Measurements from ENCODE around the gene FAM107B.
"Not testable (repeated sequence)": the region's sequence is repeated elsewhere in the genome, so short reads cannot be mapped to it uniquely, and the experiment has no call there.

The FAM107B gene

GRCh38 chr10:14658331-14659127 lies 116.2 kb downstream of the FAM107B start:
- H3K27ac Mint-ChIP-seq, result peak overlapping the region; percentile 94
- no peak for ATAC-seq
- H3K4me1 Mint-ChIP-seq, result peaks cover 93% of the 10 kb centered on the region
- peak overlapping the region; percentile 59 to 66 for H3K4me3 Mint-ChIP-seq
- no peaks in the 10 kb centered on the region for H3K27me3 Mint-ChIP-seq
- no peak for DNase-seq
- H3K9me3 Mint-ChIP-seq, result peaks cover 25 to 41% of the 10 kb centered on the region in 2 donors

DNA sequence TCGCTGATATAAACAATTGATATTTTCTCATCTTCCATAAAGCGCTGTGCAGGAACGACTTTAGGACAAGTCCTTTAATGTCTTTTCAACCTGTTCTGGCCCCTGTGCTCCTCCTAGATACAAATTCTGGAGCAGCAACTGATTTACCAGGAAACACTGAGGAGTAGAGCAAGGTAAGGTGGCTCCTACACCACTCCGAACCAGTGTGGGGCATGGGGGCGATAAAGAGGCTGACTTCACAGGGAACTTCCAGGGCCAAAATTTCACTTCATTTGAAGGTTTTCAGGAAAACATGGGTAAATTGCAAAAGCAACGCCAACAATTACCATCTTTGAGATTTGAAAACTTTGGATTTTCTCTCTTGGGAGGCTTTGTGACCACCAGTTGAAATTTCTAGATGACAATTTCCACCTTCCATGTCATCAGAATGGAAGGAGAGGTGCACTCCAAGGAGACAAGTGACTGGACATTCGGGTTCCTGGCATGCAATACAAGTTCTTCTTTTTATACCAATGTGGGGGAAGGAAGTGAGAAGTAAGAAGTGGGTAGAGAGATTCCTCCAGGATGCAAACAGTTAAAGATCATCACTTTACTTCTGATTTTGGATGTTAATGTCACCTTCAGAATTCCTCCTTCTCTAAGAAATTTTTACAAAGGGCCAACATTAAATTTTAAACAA lies 118.5 kb downstream of the FAM107B start:
- Mint-ChIP-seq H3K27me3 (no peaks in the 10 kb centered on the region), H3K4me1 (peaks cover 89% of the 10 kb centered on the region), H3K4me3 (no peak overlapping the region), H3K27ac (no peak overlapping the region), H3K9me3 (peaks cover 19 to 20% of the 10 kb centered on the region in 2 donors)
- no peak for DNase-seq
- ATAC-seq, result no peak

GRCh38 chr10:14654821-14655382 lies 119.8 kb downstream of the FAM107B start:
- ATAC-seq (no peak), DNase-seq (no peak)
- Mint-ChIP-seq H3K9me3 (peaks cover 10 to 11% of the 10 kb centered on the region in 2 donors), H3K4me1 (peaks cover 80% of the 10 kb centered on the region), H3K27ac (no peak overlapping the region), H3K4me3 (no peak overlapping the region), H3K27me3 (no peaks in the 10 kb centered on the region)

DNA sequence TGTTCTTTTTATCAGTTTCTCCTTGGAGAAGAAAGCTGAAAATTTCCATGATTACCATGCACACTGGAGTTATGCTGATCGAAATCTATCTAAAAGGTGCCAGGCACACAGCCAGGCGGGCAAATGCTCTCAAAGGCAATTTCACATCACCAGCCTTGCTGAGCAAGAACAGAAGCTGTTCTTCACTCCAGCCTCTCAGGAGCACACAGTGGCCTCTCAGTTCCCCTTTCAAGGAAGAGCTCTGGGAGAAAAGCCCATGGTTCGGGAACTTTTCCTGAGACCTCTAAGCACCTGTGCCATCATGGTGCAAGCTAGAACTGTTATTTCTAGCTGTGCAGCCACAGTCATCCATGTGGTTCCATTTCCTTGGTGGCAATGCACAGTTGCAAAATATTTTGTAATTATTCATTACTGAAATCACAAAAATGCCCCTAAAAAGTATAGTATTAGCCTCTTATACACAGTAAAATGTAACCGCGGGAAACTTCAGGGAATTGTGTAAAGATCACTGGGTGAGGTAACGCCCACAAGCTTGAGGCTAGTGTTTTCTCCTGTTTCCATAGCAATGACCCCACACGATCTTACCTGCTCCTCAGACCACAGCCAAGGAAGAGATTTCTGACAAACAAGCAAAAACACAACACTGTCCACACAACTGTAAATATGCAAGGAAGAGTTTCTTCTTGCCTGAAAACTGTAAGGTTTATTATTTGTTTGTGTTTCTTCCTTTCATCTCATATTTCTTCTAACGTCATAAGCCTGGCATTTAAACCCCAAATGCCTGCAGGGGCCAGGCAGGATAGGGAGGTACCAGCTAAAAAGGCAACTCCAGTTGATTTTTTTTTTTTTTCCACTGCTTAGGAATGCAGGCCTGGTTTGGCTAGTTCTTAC lies 121.2 kb downstream of the FAM107B start:
- H3K4me1 Mint-ChIP-seq, result peaks cover 80% of the 10 kb centered on the region
- ATAC-seq (peak; percentile 50), DNase-seq (no peak)
- no peak overlapping the region for H3K4me3 Mint-ChIP-seq
- peaks cover 5 to 7% of the 10 kb centered on the region in 2 donors for H3K9me3 Mint-ChIP-seq
- no peak overlapping the region for H3K27ac Mint-ChIP-seq
- H3K27me3 Mint-ChIP-seq, result no peaks in the 10 kb centered on the region

DNA sequence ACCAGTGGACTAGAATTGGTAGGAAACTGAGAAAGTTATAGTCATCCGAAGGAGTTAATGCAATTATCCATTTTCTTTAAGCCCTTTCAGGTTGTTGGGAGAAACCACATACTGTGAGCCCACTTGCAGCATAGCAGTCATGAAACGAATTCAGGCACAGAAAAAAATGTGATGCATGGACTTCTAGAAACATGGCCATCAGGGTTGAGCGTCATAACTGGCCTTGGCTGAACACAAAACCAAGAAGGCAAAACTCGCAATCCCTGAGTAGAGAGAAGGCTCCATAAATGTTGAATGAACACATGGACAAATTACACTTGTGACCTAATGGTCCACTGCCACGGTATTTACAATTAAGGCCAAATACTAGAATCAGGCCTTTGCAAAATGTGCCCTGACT lies 121.9 kb downstream of the FAM107B start:
- DNase-seq, result no peak
- no peak for ATAC-seq
- peaks cover 80% of the 10 kb centered on the region for H3K4me1 Mint-ChIP-seq
- H3K9me3 Mint-ChIP-seq, result peaks cover 0 to under 1% of the 10 kb centered on the region in 2 donors
- H3K4me3 Mint-ChIP-seq, result no peak overlapping the region
- H3K27me3 Mint-ChIP-seq, result no peaks in the 10 kb centered on the region
- H3K27ac Mint-ChIP-seq, result no peak overlapping the region

DNA sequence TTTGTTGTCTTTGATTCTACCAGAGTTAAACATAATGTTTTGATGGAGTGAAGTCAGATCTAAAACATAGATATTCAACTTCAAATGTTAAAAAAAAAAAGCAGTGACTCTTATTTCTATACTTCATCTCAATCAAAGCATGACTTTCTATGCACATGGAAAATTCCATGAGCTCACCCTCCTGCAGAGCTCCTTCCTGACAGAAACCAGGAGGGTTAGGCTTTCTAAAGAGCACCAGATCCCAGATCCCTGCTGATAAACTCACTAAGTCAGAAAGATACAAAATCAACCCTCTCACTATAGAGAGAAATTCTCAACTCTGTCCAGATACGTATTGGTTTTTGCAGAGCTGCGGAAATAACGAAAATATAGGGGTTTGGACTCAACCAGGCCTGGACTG lies 122.6 kb downstream of the FAM107B start:
- no peak overlapping the region for H3K4me3 Mint-ChIP-seq
- no peaks in the 10 kb centered on the region for H3K9me3 Mint-ChIP-seq
- H3K4me1 Mint-ChIP-seq, result peaks cover 80% of the 10 kb centered on the region
- H3K27me3 Mint-ChIP-seq, result no peaks in the 10 kb centered on the region
- no peak for ATAC-seq
- DNase-seq, result no peak
- no peak overlapping the region for H3K27ac Mint-ChIP-seq

DNA sequence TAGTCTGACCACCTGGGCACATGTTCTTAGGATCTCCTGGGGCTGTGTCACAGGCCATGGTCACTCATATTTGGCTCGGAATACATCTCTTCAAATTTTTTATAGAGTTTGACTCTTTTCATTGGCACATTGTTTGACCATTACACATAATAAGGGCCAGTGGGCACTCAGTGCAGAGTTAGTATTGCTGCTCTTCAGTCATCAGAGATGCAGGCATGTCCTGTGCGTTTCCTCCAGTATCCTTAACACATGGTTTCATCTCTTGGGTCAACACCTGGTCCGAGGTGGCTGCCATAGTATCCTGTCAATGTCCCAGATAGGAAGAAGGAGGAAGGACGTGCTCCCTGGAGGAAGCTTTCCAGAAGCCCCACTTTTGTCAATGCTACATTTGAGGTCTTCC lies 125.0 kb downstream of the FAM107B start:
- DNase-seq (no peak), ATAC-seq (no peak)
- Mint-ChIP-seq H3K27ac (peak overlapping the region in 1 of 2 donors; percentile 75), H3K4me3 (peak overlapping the region; percentile 21 to 81), H3K9me3 (no peaks in the 10 kb centered on the region), H3K4me1 (peaks cover 81% of the 10 kb centered on the region), H3K27me3 (no peaks in the 10 kb centered on the region)

- Mint-ChIP-seq H3K9me3 (no peaks in the 10 kb centered on the region), H3K4me1 (peaks cover 75% of the 10 kb centered on the region), H3K27ac (peak overlapping the region; percentile 99), H3K27me3 (no peaks in the 10 kb centered on the region), H3K4me3 (peak overlapping the region; percentile 69 to 81)
- DNase-seq, result no peak
- no peak for ATAC-seq
Observed at GRCh38 chr10:14648946-14649345, 125.8 kb downstream of the FAM107B start.

GRCh38 chr10:14648005-14648765 lies 126.5 kb downstream of the FAM107B start:
- DNase-seq (peak; percentile 65 to 86), ATAC-seq (peak; percentile 90)
- H3K9me3 Mint-ChIP-seq, result no peaks in the 10 kb centered on the region
- H3K27ac Mint-ChIP-seq, result peak overlapping the region; percentile 99
- H3K4me3 Mint-ChIP-seq, result peak overlapping the region; percentile 69 to 81
- no peaks in the 10 kb centered on the region for H3K27me3 Mint-ChIP-seq
- peaks cover 67% of the 10 kb centered on the region for H3K4me1 Mint-ChIP-seq

GRCh38 chr10:14645239-14645960 lies 129.3 kb downstream of the FAM107B start:
- Mint-ChIP-seq H3K4me3 (peak overlapping the region in 1 of 2 donors; percentile 14), H3K9me3 (peaks cover 0 to 10% of the 10 kb centered on the region in 2 donors), H3K27me3 (no peaks in the 10 kb centered on the region), H3K27ac (peak overlapping the region in 1 of 2 donors; percentile 59), H3K4me1 (peaks cover 53% of the 10 kb centered on the region)
- peak in 1 of 2 donors; percentile 31 for DNase-seq
- ATAC-seq, result peak; percentile 62

DNA sequence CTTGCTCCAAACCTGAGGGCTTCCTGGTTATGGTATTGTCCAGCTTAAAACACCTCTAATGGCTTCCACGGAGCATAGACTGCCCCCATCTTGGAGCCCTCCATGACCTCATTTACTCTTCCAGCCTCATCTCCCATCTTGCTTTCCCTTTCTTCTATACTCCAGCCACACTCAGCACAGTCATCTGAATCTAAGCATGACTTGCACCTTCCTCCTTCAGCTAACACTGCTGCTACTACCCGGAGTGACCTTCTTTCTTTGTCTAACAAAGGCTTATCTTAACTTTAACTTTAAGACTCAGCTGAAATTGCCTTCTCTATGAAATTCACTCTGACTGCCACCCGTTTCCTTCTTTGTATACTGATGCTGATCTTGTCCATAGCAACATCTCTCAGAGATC lies 135.1 kb downstream of the FAM107B start:
- Mint-ChIP-seq H3K9me3 (peaks cover 3 to 10% of the 10 kb centered on the region in 2 donors), H3K4me1 (peaks cover under 1% of the 10 kb centered on the region), H3K4me3 (no peak overlapping the region), H3K27me3 (no peaks in the 10 kb centered on the region), H3K27ac (no peak overlapping the region)
- DNase-seq, result no peak
- no peak for ATAC-seq

DNA sequence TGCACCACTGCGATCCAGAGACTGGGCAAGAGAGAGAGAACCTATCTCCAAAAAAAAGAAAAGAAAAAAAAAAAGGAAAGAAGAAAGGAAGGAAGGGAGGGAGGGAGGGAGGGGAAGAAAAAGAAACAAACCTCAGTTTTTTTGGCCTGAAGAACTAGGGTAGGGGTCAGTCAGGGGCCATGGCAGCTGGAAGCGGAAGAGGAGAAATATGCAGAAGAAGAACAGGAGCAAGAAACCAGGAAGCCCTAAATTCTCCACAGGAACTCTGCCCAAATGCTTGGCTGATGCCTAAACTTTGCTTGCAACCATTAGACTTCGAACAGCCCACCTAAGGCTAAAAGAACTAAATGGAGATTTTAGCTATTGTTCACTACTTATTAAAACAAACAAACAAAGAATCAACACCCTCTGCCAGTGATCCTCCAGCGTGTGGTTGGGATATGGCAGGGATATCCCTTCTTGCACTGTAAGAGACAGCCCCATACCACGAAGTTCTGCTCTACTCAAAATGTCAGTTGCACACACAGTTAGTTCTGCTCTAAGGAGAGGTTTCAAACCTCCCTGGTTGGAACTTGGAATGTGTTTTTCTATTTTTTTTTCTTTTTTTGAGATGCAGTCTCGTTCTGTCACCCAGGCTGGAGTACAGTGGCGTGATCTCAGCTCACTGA lies 139.5 kb downstream of the FAM107B start:
- Mint-ChIP-seq H3K27me3 (no peaks in the 10 kb centered on the region), H3K9me3 (peaks cover 0 to 3% of the 10 kb centered on the region in 2 donors), H3K4me3 (no peak overlapping the region), H3K4me1 (no peaks in the 10 kb centered on the region), H3K27ac (no peak overlapping the region)
- DNase-seq, result no peak
- ATAC-seq, result no peak

DNA sequence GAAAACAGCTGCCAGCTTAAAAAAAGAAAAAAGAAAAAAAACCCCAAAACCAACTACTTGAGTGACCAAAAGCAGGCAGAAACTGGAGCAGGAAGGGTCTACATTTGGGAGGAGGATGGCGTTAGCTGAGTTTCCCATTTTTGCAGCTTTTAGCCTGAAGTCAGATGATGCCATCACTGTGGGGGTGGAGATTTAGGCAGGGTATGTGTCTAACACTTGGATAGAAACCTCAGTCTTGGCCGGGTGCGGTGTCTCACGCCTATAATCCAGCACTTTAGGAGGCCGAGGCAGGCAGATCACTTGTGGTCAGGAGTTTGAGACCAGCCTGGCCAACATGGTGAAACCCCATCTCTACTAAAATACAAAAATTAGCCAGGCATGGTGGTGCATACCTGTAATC lies 140.1 kb downstream of the FAM107B start:
- DNase-seq, H3K27ac Mint-ChIP-seq, H3K4me3 Mint-ChIP-seq, H3K27me3 Mint-ChIP-seq, H3K9me3 Mint-ChIP-seq, ATAC-seq, H3K4me1 Mint-ChIP-seq: not testable (repeated sequence)
